BLaER1 treated with 17β-estradiol and CSF1 and Interleukin-3, amounts not matched to agents 10 nM and 100 nM (cell line): Measurements from ENCODE around the gene DIP2A.
A peak's percentile ranks its signal among the peaks of the same experiment; 100 is the strongest.

Experiments
- H3K27ac ChIP-seq, 11 experiments: shearing (Covaris generic); formaldehyde crosslinking; 2 replicates each; pipeline ENCODE4 v1.8.1; 2022
- H3K27me3 ChIP-seq, 11 experiments: shearing (Covaris generic); formaldehyde crosslinking; 2 replicates each; pipeline ENCODE4 v1.8.1; 2022
- H3K36me3 ChIP-seq, 11 experiments: shearing (Covaris generic); formaldehyde crosslinking; 2 replicates each; pipeline ENCODE4 v1.8.1; 2022
- H3K4me1 ChIP-seq, 10 experiments: shearing (Covaris generic); formaldehyde crosslinking; 2 replicates each; pipeline ENCODE4 v1.8.1; 2022
- H3K4me2 ChIP-seq, 11 experiments: shearing (Covaris generic); formaldehyde crosslinking; 2 replicates each; pipeline ENCODE4 v1.8.1; 2022
- H3K4me3 ChIP-seq, 10 experiments: shearing (Covaris generic); formaldehyde crosslinking; 2 replicates each; pipeline ENCODE4 v1.8.1; 2022
- H3K9ac ChIP-seq, 11 experiments: shearing (Covaris generic); formaldehyde crosslinking; 2 replicates each; pipeline ENCODE4 v1.8.1; 2022
- H3K9me3 ChIP-seq, 11 experiments: shearing (Covaris generic); formaldehyde crosslinking; replicated peaks in 1 of 11; 2 replicates each; pipeline ENCODE4 v1.8.1; 2022
- H4K20me1 ChIP-seq, 11 experiments: shearing (Covaris generic); formaldehyde crosslinking; 2 replicates each; pipeline ENCODE4 v1.8.1; 2022
- Cebpa-rat ChIP-seq, 11 experiments: shearing (Covaris generic); IDR thresholded peaks; 2 replicates each; pipeline ENCODE4 v1.8.1; 2022

The DIP2A gene

GRCh38 chr21:46604975-46605766, 146.5 kb downstream of the DIP2A start, which contains the start of gene S100B:
Gene S100B, minus strand, starts transcription at chr21:46605082. Its CDS starts 2,667 bp downstream, at chr21:46602415.
- no peak for TF ChIP-seq Cebpa-rat (IDR thresholded peaks at IDR 0.05)
- Histone ChIP-seq H3K4me1 (peaks cover 23 to 52% (median 35%) of the 10 kb centered on the region in 10 experiments), H3K4me3 (no peak within 1 kb of the TSS), H3K27ac (peak within 1 kb of the TSS; percentile 2 to 63 (median 53); a peak in 17 of 22 replicates), H3K9ac (peak within 1 kb of the TSS in 4 of 11 experiments; percentile 8 to 49 (median 15); a peak in 2 of 22 replicates), H4K20me1 (no peaks in the 10 kb centered on the region), H3K9me3 (peaks cover 3 to 6% (median 5%) of the 10 kb centered on the region in 11 experiments; a peak in 21 of 22 replicates), H3K36me3 (no peaks in the 10 kb centered on the region), H3K4me2 (peak within 1 kb of the TSS; percentile 74 to 90 (median 84)), H3K27me3 (no peaks in the 10 kb centered on the region)

- Histone ChIP-seq H3K9ac (peak overlapping the region in 8 of 11 experiments; percentile 9 to 56 (median 42); a peak in 14 of 22 replicates), H3K4me2 (peak overlapping the region; percentile 74 to 90 (median 84)), H3K27ac (peak overlapping the region; percentile 2 to 63 (median 53); a peak in 18 of 22 replicates), H3K27me3 (no peaks in the 10 kb centered on the region), H3K9me3 (peaks cover 10 to 13% (median 12%) of the 10 kb centered on the region in 11 experiments), H3K4me1 (peaks cover 23 to 52% (median 35%) of the 10 kb centered on the region in 10 experiments), H3K36me3 (peaks cover 0 to 4% (median 0%) of the 10 kb centered on the region in 11 experiments; a peak in 1 of 22 replicates), H3K4me3 (no peak overlapping the region), H4K20me1 (no peaks in the 10 kb centered on the region)
- no peak for TF ChIP-seq Cebpa-rat (IDR thresholded peaks at IDR 0.05)
These were observed 147.2 kb downstream of the DIP2A start for GRCh38 chr21:46605767-46606426.

- no peak overlapping the region for H3K4me3 ChIP-seq
- H3K27me3 ChIP-seq, result no peaks in the 10 kb centered on the region
- peaks cover 0 to 4% (median 0%) of the 10 kb centered on the region in 11 experiments; a peak in 1 of 22 replicates for H3K36me3 ChIP-seq
- no peak for TF ChIP-seq Cebpa-rat (IDR thresholded peaks at IDR 0.05)
- no peaks in the 10 kb centered on the region for H4K20me1 ChIP-seq
- peak overlapping the region in 10 of 11 experiments; percentile 13 to 63 (median 54); a peak in 16 of 22 replicates for H3K27ac ChIP-seq
- H3K4me1 ChIP-seq, result peaks cover 23 to 52% (median 33%) of the 10 kb centered on the region in 10 experiments
- H3K9me3 ChIP-seq, result peaks cover 12 to 18% (median 17%) of the 10 kb centered on the region in 11 experiments
- H3K4me2 ChIP-seq, result peak overlapping the region; percentile 74 to 90 (median 84)
- peak overlapping the region in 8 of 11 experiments; percentile 8 to 56 (median 42); a peak in 14 of 22 replicates for H3K9ac ChIP-seq
These were observed 147.7 kb downstream of the DIP2A start for GRCh38 chr21:46606427-46606813.

- Histone ChIP-seq H3K4me3 (no peak overlapping the region), H3K4me1 (peaks cover 23 to 43% (median 30%) of the 10 kb centered on the region in 10 experiments), H3K27ac (no peak overlapping the region), H3K27me3 (no peaks in the 10 kb centered on the region), H3K9me3 (peaks cover 12 to 24% (median 17%) of the 10 kb centered on the region in 11 experiments), H3K4me2 (peak overlapping the region in 5 of 11 experiments; percentile 80 to 88 (median 87); a peak in 7 of 22 replicates), H3K9ac (no peak overlapping the region), H3K36me3 (peaks cover 0 to 4% (median 0%) of the 10 kb centered on the region in 11 experiments; a peak in 1 of 22 replicates), H4K20me1 (no peaks in the 10 kb centered on the region)
- no peak for TF ChIP-seq Cebpa-rat (IDR thresholded peaks at IDR 0.05)
These were observed 148.9 kb downstream of the DIP2A start for GRCh38 chr21:46607636-46608035.

- no peaks in the 10 kb centered on the region for H4K20me1 ChIP-seq
These were observed 150.0 kb downstream of the DIP2A start for GRCh38 chr21:46608672-46609111.

GRCh38 chr21:46610018-46610701, 151.5 kb downstream of the DIP2A start:
- no peak overlapping the region for H3K27ac ChIP-seq
- H3K9ac ChIP-seq, result no peak overlapping the region
- no peaks in the 10 kb centered on the region for H4K20me1 ChIP-seq
- no peak for TF ChIP-seq Cebpa-rat (IDR thresholded peaks at IDR 0.05)
- H3K27me3 ChIP-seq, result no peaks in the 10 kb centered on the region
- peaks cover 0 to 4% (median 0%) of the 10 kb centered on the region in 11 experiments; a peak in 1 of 22 replicates for H3K36me3 ChIP-seq
- H3K9me3 ChIP-seq, result peaks cover 12 to 24% (median 17%) of the 10 kb centered on the region in 11 experiments
- peaks cover 20 to 33% (median 22%) of the 10 kb centered on the region in 10 experiments for H3K4me1 ChIP-seq
- H3K4me3 ChIP-seq, result no peak overlapping the region
- no peak overlapping the region for H3K4me2 ChIP-seq

More at GRCh38 chr21:46608672-46609111, 150.0 kb downstream of the DIP2A start:
- Histone ChIP-seq H3K27me3 (no peaks in the 10 kb centered on the region), H3K4me3 (no peak overlapping the region), H3K9ac (no peak overlapping the region), H3K9me3 (peaks cover 12 to 24% (median 17%) of the 10 kb centered on the region in 11 experiments), H3K27ac (no peak overlapping the region), H3K4me2 (no peak overlapping the region), H3K36me3 (peaks cover 0 to 4% (median 0%) of the 10 kb centered on the region in 11 experiments; a peak in 1 of 22 replicates), H3K4me1 (peaks cover 23 to 43% (median 30%) of the 10 kb centered on the region in 10 experiments)
- TF ChIP-seq Cebpa-rat (IDR thresholded peaks at IDR 0.05), result no peak

GRCh38 chr21:46613391-46613790, 154.7 kb downstream of the DIP2A start:
- Histone ChIP-seq H3K4me1 (peaks cover 0 to 6% (median 2%) of the 10 kb centered on the region in 10 experiments; a peak in 5 of 20 replicates), H4K20me1 (no peaks in the 10 kb centered on the region), H3K36me3 (peaks cover 0 to 4% (median 0%) of the 10 kb centered on the region in 11 experiments; a peak in 1 of 22 replicates), H3K4me2 (no peak overlapping the region), H3K9me3 (peaks cover 12 to 51% (median 18%) of the 10 kb centered on the region in 11 experiments), H3K4me3 (no peak overlapping the region), H3K27me3 (no peaks in the 10 kb centered on the region), H3K9ac (no peak overlapping the region), H3K27ac (no peak overlapping the region)
- no peak for TF ChIP-seq Cebpa-rat (IDR thresholded peaks at IDR 0.05)

- Histone ChIP-seq H3K9me3 (peaks cover 0 to 41% (median 4%) of the 10 kb centered on the region in 11 experiments; a peak in 19 of 22 replicates), H3K9ac (no peak overlapping the region), H3K4me1 (peaks cover 0 to 22% (median 8%) of the 10 kb centered on the region in 10 experiments; a peak in 19 of 20 replicates), H4K20me1 (no peaks in the 10 kb centered on the region), H3K27ac (no peak overlapping the region), H3K27me3 (no peaks in the 10 kb centered on the region), H3K4me2 (no peak overlapping the region), H3K36me3 (no peaks in the 10 kb centered on the region), H3K4me3 (no peak overlapping the region)
- no peak for TF ChIP-seq Cebpa-rat (IDR thresholded peaks at IDR 0.05)
These were observed 157.4 kb downstream of the DIP2A start for GRCh38 chr21:46616050-46616449.
